Astrocyte (in vitro differentiated cells and primary cell): ENCODE results near the gene PBLD. TPM values are rescaled to one million over a fixed set of nuclear protein-coding genes. Genes with fewer than 3 reads are reported as not detected.

Source experiments
- DNase-seq: peaks from one replicate; pipeline ENCODE4 v3.0.0-alpha.2; 2010; ENCODE audit warnings: low read depth
- FAIRE-seq: peaks from 2 replicates; lab custom pipeline; 2011; peaks lifted over from hg19 to GRCh38; lab: Jason Lieb, UNC
- H2AFZ ChIP-seq: 2 replicates; pipeline ENCODE4 v1.6.0; 2012; ENCODE audit warnings: low read depth, low read length, inconsistent platforms
- H3K27ac ChIP-seq: 2 replicates; pipeline ENCODE4 v1.5.1; 2011; ENCODE audit warnings: low read depth, low read length, inconsistent platforms
- H3K27me3 ChIP-seq: 2 replicates; pipeline ENCODE4 v1.6.0; 2011; ENCODE audit warnings: low read length, inconsistent platforms; ENCODE audit not compliant: insufficient read depth
- H3K36me3 ChIP-seq: 2 replicates; pipeline ENCODE4 v1.5.1; 2011; ENCODE audit warnings: low read length, inconsistent platforms; ENCODE audit not compliant: insufficient read depth
- H3K4me1 ChIP-seq: 2 replicates; pipeline ENCODE4 v1.5.1; 2011; ENCODE audit warnings: low read length, inconsistent platforms; ENCODE audit not compliant: insufficient read depth
- H3K4me2 ChIP-seq: 2 replicates; pipeline ENCODE4 v1.6.0; 2012; ENCODE audit warnings: low read length, inconsistent platforms
- H3K4me3 ChIP-seq: 2 replicates; pipeline ENCODE4 v1.5.1; 2011; ENCODE audit warnings: low read depth, mild to moderate bottlenecking, low read length, inconsistent platforms; ENCODE audit not compliant: insufficient read depth
- H3K79me2 ChIP-seq: 2 replicates; pipeline ENCODE4 v1.6.0; 2012; ENCODE audit warnings: mild to moderate bottlenecking, low read length, inconsistent platforms; ENCODE audit not compliant: insufficient read depth
- H3K9ac ChIP-seq: 2 replicates; pipeline ENCODE4 v1.6.0; 2012; ENCODE audit warnings: mild to moderate bottlenecking, low read length, inconsistent platforms
- H3K9me3 ChIP-seq: 2 replicates; pipeline ENCODE4 v1.5.1; 2012; ENCODE audit warnings: low read depth, mild to moderate bottlenecking, low read length, inconsistent platforms; ENCODE audit not compliant: insufficient read depth
- H4K20me1 ChIP-seq: 2 replicates; pipeline ENCODE4 v1.6.0; 2012; ENCODE audit warnings: low read length, inconsistent platforms; ENCODE audit not compliant: insufficient read depth
- H3K27ac Mint-ChIP-seq: one replicate; pipeline ENCODE4 v1.8.0; 2021; ENCODE audit warnings: mild to moderate bottlenecking, mixed read lengths; ENCODE audit not compliant: unreplicated experiment
- H3K27me3 Mint-ChIP-seq: one replicate; pipeline ENCODE4 v1.8.0; 2021; ENCODE audit warnings: low read depth, mixed read lengths; ENCODE audit not compliant: unreplicated experiment
- H3K36me3 Mint-ChIP-seq: one replicate; pipeline ENCODE4 v1.8.0; 2021; ENCODE audit warnings: low read depth, mixed read lengths; ENCODE audit not compliant: unreplicated experiment
- H3K4me1 Mint-ChIP-seq: one replicate; pipeline ENCODE4 v1.8.0; 2021; ENCODE audit warnings: low read depth, mixed read lengths; ENCODE audit not compliant: unreplicated experiment
- H3K4me3 Mint-ChIP-seq: one replicate; pipeline ENCODE4 v1.8.0; 2021; ENCODE audit warnings: mild to moderate bottlenecking, moderate library complexity, mixed read lengths; ENCODE audit not compliant: unreplicated experiment
- H3K9me3 Mint-ChIP-seq: one replicate; pipeline ENCODE4 v1.8.0; 2021; ENCODE audit warnings: mild to moderate bottlenecking, mixed read lengths; ENCODE audit not compliant: unreplicated experiment
- CTCF ChIP-seq: IDR thresholded peaks from 2 replicates; pipeline ENCODE4 v1.5.1; 2011; ENCODE audit warnings: low read depth, mild to moderate bottlenecking, inconsistent platforms, low read length, moderate library complexity; ENCODE audit not compliant: insufficient read depth
- EZH2 ChIP-seq: IDR thresholded peaks from 2 replicates; pipeline ENCODE4 v1.6.1; 2012; ENCODE audit warnings: mild to moderate bottlenecking, low read length, inconsistent platforms; ENCODE audit not compliant: insufficient read depth
- total RNA-seq: library from RNA; stranded (reverse); gene quantifications from 2 replicates; pipeline ENCODE4 v1.2.1, GENCODE V29; 2021

The PBLD gene
- total RNA-seq, 1 donor from 2014 or later = 6.1 TPM

DNA sequence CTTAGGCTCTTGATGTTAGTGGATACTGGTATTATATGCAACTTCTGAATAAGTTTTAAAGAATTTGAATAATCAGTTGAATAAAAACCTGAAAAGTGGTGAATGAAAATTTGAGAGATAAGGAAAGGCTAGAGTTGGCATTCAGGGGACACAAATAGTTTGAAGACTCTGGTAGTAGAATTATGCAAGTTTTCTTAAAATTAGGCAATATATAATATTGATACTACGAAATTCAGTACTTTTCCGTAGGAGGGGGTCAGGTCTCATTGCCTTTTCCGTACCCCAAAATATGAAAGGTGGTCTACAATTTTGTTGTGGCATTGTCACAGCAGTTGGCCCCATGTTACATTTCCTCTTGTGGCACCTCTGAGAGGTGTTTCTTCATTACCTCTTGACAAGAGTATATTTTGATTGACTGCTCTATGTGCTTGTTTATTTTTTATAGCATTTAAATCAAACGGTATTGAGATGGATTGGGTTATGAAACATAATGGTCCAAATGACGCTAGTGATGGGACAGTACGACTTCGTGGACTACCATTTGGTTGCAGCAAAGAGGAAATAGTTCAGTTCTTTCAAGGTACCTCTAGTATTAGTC lies 4.1 kb upstream of the PBLD start:
- FAIRE-seq = no peak
- Histone ChIP-seq H3K4me2 (peak overlapping the region; percentile 89), H4K20me1 (peaks cover 89% of the 10 kb centered on the region), H3K4me3 (peak overlapping the region; percentile 6), H2AFZ (no peak overlapping the region), H3K9ac (no peak overlapping the region), H3K4me1 (peaks cover 18% of the 10 kb centered on the region), H3K27me3 (no peaks in the 10 kb centered on the region), H3K27ac (no peak overlapping the region), H3K36me3 (peaks cover 50% of the 10 kb centered on the region), H3K79me2 (peaks cover 100% of the 10 kb centered on the region), H3K9me3 (no peaks in the 10 kb centered on the region)
- no peak for TF ChIP-seq CTCF
- no peak for TF ChIP-seq EZH2
- H3K4me1 Mint-ChIP-seq = peaks cover 25% of the 10 kb centered on the region
- H3K27ac Mint-ChIP-seq = no peak overlapping the region
- H3K9me3 Mint-ChIP-seq = no peaks in the 10 kb centered on the region
- DNase-seq = no peak
- H3K36me3 Mint-ChIP-seq = peaks cover 16% of the 10 kb centered on the region
- H3K4me3 Mint-ChIP-seq = peak overlapping the region; percentile 43
- no peaks in the 10 kb centered on the region for H3K27me3 Mint-ChIP-seq

DNA sequence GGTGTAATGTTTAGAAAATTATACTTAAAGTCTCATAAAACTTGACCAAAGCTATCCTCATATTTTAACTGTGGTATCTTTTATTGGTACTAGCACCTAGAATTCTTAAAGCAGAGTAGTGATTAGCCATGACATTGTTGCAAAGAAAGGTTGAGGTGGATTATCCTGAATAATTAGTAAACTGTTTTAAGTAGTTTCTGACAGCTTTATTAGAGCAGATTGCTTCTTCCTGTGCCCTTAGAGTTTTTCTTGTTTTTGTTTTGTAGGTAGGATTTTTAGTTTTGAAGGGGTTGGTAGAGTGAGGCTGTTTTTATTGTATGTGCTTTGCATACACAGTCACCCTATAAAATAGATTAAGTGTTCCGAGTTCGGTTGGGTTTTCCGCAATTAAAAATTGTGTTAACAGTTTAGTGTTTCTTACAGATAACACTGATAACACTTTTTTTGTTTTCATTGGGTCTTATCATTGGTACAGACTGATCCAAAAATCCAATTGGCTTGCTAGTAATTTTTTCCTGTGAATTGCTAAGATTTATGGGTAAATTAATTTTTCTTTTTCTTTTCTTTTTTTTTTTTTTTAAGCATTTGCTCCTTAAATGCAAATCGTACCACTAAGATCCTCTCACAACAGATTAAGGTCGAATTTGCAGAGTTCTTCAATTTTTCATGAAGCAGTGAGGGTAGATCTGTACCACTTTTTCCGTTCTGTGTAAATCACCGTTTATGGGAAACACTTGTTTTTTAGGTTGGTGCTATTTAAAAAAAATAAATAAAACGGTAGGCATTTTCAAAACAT lies 2.1 kb upstream of the PBLD start:
- no peak overlapping the region for H3K27ac ChIP-seq
- peaks cover 31% of the 10 kb centered on the region for H3K36me3 ChIP-seq
- FAIRE-seq (no peak), DNase-seq (no peak)
- H3K4me1 Mint-ChIP-seq = peaks cover 31% of the 10 kb centered on the region
- H3K4me3 ChIP-seq = peak overlapping the region; percentile 78
- H4K20me1 ChIP-seq = peaks cover 71% of the 10 kb centered on the region
- peak overlapping the region; percentile 8 for H3K27ac Mint-ChIP-seq
- peaks cover 25% of the 10 kb centered on the region for H3K4me1 ChIP-seq
- peaks cover 4% of the 10 kb centered on the region for H3K36me3 Mint-ChIP-seq
- H3K27me3 Mint-ChIP-seq = no peaks in the 10 kb centered on the region
- H2AFZ ChIP-seq = no peak overlapping the region
- peaks cover 2% of the 10 kb centered on the region for H3K9me3 Mint-ChIP-seq
- TF ChIP-seq EZH2 (no peak), CTCF (no peak)
- H3K27me3 ChIP-seq = no peaks in the 10 kb centered on the region
- peak overlapping the region; percentile 100 for H3K9ac ChIP-seq
- no peaks in the 10 kb centered on the region for H3K9me3 ChIP-seq
- peaks cover 86% of the 10 kb centered on the region for H3K79me2 ChIP-seq
- H3K4me2 ChIP-seq = peak overlapping the region; percentile 89
- H3K4me3 Mint-ChIP-seq = peak overlapping the region; percentile 97
